HG02852 (cell line): Measurements from ENCODE around the gene ARHGEF3.

ENCODE experiments used
- ATAC-seq: cut with Tn5 transposase; IDR thresholded peaks from one replicate; pipeline ENCODE4 v1.9.1; 2021; ENCODE audit warnings: mild to moderate bottlenecking, moderate library complexity; ENCODE audit not compliant: unreplicated experiment

Gene ARHGEF3

GRCh38 chr3:56684029-56684428, 117.7 kb downstream of the ARHGEF3 start:
- no peak for ATAC-seq

- peak; percentile 72 for ATAC-seq
Measured at GRCh38 chr3:56683122-56683817, 118.5 kb downstream of the ARHGEF3 start, which contains the start of gene TASOR. TSS of gene TASOR (minus strand) at chr3:56683265. CDS start at chr3:56683006, 259 bp downstream.

- peak; percentile 73 for ATAC-seq
Measured at GRCh38 chr3:56682462-56683121, 119.2 kb downstream of the ARHGEF3 start.

- ATAC-seq = peak; percentile 1
Measured at GRCh38 chr3:56681984-56682461, 119.7 kb downstream of the ARHGEF3 start.

GRCh38 chr3:56680054-56680580, 121.6 kb downstream of the ARHGEF3 start:
- no peak for ATAC-seq
